Aorta (tissue), 5 donors: Measurements from ENCODE around the gene NLGN1. TPM values are rescaled to one million over a fixed set of nuclear protein-coding genes. Genes with fewer than 3 reads are reported as not detected.

Experiments
- ATAC-seq: fragments of 200-7000 bp; cut with Tn5 transposase; one replicate; pipeline ENCODE4 v1.9.1; 2022; ENCODE audit warnings: moderate library complexity; ENCODE audit not compliant: low FRiP score
- DNase-seq, 2 donors: peaks; one replicate each; pipeline ENCODE4 v3.0.0-alpha.2; 2020
- H3K27ac ChIP-seq, 2 donors: one replicate each; pipeline ENCODE4 v1.5.1; 2013; ENCODE audit warnings: low read length in 2 of 2, mild to moderate bottlenecking in 2 of 2, moderate library complexity in 2 of 2, control low read depth in 1 of 2, inconsistent platforms in 1 of 2, low read depth in 1 of 2
- H3K27me3 ChIP-seq, 2 donors: one replicate each; pipeline ENCODE4 v1.6.1; 2013; ENCODE audit warnings: control low read depth in 1 of 2, low read length in 1 of 2, mild to moderate bottlenecking in 1 of 2, moderate library complexity in 1 of 2; ENCODE audit not compliant: insufficient read depth in 2 of 2, control insufficient read depth in 1 of 2
- H3K36me3 ChIP-seq, 2 donors: one replicate each; pipeline ENCODE4 v1.6.1; 2013; ENCODE audit warnings: control low read depth in 1 of 2, low read length in 1 of 2, mild to moderate bottlenecking in 1 of 2; ENCODE audit not compliant: insufficient read depth in 2 of 2, control insufficient read depth in 1 of 2
- H3K4me1 ChIP-seq, 2 donors: one replicate each; pipeline ENCODE4 v1.6.1; 2013; ENCODE audit warnings: low read length in 2 of 2, control low read depth in 1 of 2, mild to moderate bottlenecking in 1 of 2, moderate library complexity in 1 of 2; ENCODE audit not compliant: insufficient read depth in 2 of 2, control insufficient read depth in 1 of 2
- H3K4me3 ChIP-seq, 2 donors: one replicate each; pipeline ENCODE4 v1.5.1; 2013; ENCODE audit warnings: low read length in 2 of 2, control low read depth in 1 of 2, mild to moderate bottlenecking in 1 of 2
- H3K9me3 ChIP-seq: one replicate; pipeline ENCODE4 v1.6.1; 2013; ENCODE audit warnings: mild to moderate bottlenecking, low read length; ENCODE audit not compliant: control insufficient read depth
- WGBS, 2 donors: extraction: QIAGEN DNeasy Blood & Tissue Kit; methylation state at CpG; one replicate each; pipeline ENCODE4 v1.1.7; 2013; 5-methylcytosine and 5-hydroxymethylcytosine counted together
- intact Hi-C, 2 donors: fragments of 100-400 bp; cut with DNase I; formaldehyde crosslinking; loops; one replicate each; pipeline versions ENCODE4 v1.14.2 to v1.15.0; 2022
- polyA plus RNA-seq, 2 donors: library from polyadenylated mRNA; stranded (reverse); fragments of 200-250 nt; gene quantifications; one replicate each; pipeline ENCODE4 v1.2.3, GENCODE V29; 2013
- total RNA-seq, 2 donors: library from RNA; stranded (reverse); fragmentation: NEBNext Ultra II Directional; extraction: Animal tissue kit (Norgen Biotek cat#: 25700); gene quantifications; one replicate each; pipeline ENCODE4 v1.2.1, GENCODE V29; 2021
- donor health status: healthy with polysubstance abuse.
- donor health status: Bipolar disorder and iron deficiency.
- donor health status: DM: no; HTN: no; CAD: no.
- donor health status: DM: no; HTN: no; CAD: no.
- donor health status: DM: yes; HTN: yes; CAD: no.

Gene NLGN1
- total and polyA plus RNA-seq, 4 donors: 0.50 to 20.0 (median 8.6) TPM

DNA sequence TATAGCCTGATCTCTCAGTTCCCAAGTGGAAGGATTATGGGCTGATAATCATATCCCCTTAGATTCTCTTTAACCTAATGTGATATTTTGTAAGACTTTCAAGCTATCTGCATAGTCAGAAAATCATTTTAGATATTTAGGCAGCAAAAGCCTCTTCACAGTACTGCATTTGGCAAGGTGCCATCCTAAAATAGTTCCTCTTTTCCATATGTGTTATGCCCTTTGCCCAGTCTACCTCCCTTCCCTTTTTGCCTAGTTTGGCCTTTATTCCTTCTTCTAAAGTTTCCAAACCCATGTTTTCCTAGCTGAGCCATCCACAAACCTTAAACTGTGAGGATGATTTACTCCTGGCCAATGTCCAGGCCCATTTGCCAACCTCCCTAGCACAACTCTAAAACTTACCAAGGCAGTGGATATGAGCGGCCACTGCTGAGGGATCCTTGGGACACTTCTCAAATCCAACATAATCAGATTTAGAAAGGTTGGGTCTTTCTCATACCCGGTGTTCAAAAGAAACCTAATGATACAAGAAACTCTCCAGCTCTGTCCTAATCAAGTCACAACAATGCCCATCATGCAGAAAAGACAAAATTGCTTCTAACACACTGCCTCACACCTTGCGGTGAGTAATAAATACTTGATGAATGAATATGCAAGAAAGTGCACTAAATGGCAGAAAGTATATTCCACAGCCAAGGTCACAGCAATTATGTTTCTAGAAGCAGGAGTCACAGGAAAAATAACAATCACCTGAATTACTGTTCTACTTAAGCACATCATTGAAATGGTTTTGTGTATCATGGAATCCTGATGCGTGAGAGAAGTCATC, 493.9 kb downstream of the NLGN1 start:
- Histone ChIP-seq H3K4me1 (no peaks in the 10 kb centered on the region), H3K27me3 (no peaks in the 10 kb centered on the region), H3K4me3 (no peak overlapping the region), H3K9me3 (no peaks in the 10 kb centered on the region), H3K27ac (no peak overlapping the region), H3K36me3 (no peaks in the 10 kb centered on the region)
- no peak for DNase-seq
- no peak for ATAC-seq
- intact Hi-C loops: no loop called here
- 95 to 97% methylated on average over 4 of the region's 4 CpGs for WGBS, 2 donors

DNA sequence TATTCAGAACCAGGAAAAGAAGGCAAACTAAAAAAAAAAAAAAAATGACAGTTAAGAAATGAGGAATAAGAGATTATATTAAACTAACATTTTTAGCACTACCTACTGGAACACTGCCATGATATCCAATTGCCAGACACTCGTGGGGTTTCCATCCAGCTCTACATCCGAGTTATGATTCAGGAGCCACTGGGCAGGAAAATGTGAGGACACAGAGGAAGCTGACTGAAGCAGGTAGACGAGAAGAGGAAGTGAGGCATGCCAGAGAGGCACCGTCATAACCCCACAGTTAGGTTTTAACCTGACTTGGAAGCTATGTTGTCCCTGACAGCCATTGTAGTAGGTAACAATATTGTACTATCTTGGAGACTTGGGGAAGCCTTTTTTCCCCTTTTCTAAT, 495.0 kb downstream of the NLGN1 start:
- H3K4me1 ChIP-seq: no peaks in the 10 kb centered on the region
- ATAC-seq: no peak
- H3K27ac ChIP-seq: no peak overlapping the region
- no peaks in the 10 kb centered on the region for H3K9me3 ChIP-seq
- no peak for DNase-seq
- WGBS, 2 donors: 61 to 67% methylated on average over 4 of the region's 4 CpGs
- H3K4me3 ChIP-seq: no peak overlapping the region
- intact Hi-C loops: no loop called here
- H3K36me3 ChIP-seq: no peaks in the 10 kb centered on the region
- no peaks in the 10 kb centered on the region for H3K27me3 ChIP-seq

DNA sequence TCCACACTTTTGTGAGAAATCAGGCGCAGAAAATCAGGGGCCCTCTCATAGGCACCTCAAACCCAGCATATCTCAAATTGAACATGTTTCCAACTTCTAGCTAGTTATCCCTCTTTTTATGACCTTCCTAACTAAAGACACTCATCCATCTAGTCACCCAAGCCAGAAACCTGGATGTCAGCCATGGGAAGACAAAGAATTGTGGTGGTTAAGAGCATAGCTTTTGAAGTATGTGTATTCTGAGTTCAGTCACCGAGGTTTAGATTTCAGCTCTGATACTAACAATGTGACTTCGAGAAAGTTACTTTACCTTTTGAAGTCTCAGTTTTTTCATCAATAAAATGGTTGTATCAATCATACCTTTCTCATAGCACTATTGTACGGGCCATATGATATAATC, 495.5 kb downstream of the NLGN1 start:
- no peaks in the 10 kb centered on the region for H3K4me1 ChIP-seq
- H3K9me3 ChIP-seq: no peaks in the 10 kb centered on the region
- H3K27ac ChIP-seq: no peak overlapping the region
- intact Hi-C loops: no loop called here
- no peak overlapping the region for H3K4me3 ChIP-seq
- WGBS, 2 donors: 93 to 95% methylated on average over 4 of the region's 4 CpGs
- ATAC-seq (no peak), DNase-seq (no peak)
- no peaks in the 10 kb centered on the region for H3K36me3 ChIP-seq
- no peaks in the 10 kb centered on the region for H3K27me3 ChIP-seq

DNA sequence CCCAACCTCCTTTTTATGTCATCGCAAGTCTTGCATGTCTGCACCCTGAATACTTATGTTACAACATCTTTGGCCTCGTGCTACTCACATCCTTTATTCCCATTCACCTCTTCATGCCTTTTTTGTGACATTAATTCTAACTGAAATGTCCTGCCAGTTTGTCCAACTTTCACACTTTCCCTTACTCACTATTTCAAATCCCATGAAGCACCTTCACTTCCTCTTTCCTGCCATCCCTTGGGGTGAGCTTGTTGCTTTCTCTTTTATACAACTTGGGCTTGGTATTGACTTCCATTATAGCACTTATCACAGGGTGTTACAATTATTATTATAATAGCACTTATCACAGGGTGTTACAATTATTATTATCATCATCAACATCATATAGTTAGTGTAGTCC, 496.3 kb downstream of the NLGN1 start:
- 99% methylated on average over 2 of the region's 2 CpGs for WGBS, 2 donors
- ATAC-seq (no peak), DNase-seq (no peak)

DNA sequence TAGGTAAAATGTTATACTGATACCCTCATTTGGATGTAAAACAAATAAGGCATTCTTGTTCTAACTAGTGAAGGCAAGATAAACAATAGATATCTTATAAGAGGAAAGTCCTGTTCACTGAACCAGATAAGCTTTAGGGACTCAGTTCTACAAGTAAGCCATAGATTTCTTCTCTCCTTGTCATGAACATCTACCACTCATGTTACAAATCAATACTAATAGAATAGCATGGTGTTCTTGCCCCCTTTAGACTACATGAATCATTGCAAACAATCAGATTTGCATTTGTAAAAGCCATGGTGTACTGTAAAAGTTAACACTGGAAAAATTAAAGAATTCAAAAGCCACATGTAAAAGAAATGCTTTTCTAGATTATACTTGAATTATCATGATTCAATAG, 500.1 kb downstream of the NLGN1 start:
- no peaks in the 10 kb centered on the region for H3K9me3 ChIP-seq
- DNase-seq: no peak
- ATAC-seq: no peak
- H3K4me1 ChIP-seq: no peaks in the 10 kb centered on the region
- H3K27me3 ChIP-seq: no peaks in the 10 kb centered on the region
- intact Hi-C loops: no loop called here
- no peak overlapping the region for H3K27ac ChIP-seq
- no peaks in the 10 kb centered on the region for H3K36me3 ChIP-seq
- H3K4me3 ChIP-seq: no peak overlapping the region

More for the DNA sequence above, 496.3 kb downstream of the NLGN1 start:
- H3K27me3 ChIP-seq: no peaks in the 10 kb centered on the region
- H3K36me3 ChIP-seq: no peaks in the 10 kb centered on the region
- H3K9me3 ChIP-seq: no peaks in the 10 kb centered on the region
- intact Hi-C loops: no loop called here
- no peak overlapping the region for H3K4me3 ChIP-seq
- no peak overlapping the region for H3K27ac ChIP-seq
- H3K4me1 ChIP-seq: no peaks in the 10 kb centered on the region

DNA sequence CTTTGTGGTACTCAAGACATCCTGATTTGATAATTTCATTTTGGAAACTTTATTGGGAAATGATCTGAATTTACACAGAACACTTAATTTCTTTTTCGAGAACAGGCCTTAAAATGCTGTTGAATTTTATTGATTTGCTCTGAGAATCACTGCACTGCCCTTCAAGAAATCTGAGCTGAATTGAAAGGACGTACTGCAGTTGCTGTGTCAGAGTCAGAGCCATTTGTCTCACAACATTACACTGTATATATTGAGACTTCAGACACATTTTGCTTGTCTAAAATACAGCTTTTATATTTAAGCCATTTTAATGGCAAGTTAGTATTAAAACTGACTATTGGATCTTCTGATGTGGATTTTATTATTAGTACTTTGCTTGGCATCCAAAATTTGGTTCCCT, 504.1 kb downstream of the NLGN1 start:
- Histone ChIP-seq H3K4me3 (no peak overlapping the region), H3K9me3 (no peaks in the 10 kb centered on the region), H3K27ac (no peak overlapping the region), H3K27me3 (no peaks in the 10 kb centered on the region), H3K4me1 (no peaks in the 10 kb centered on the region), H3K36me3 (no peaks in the 10 kb centered on the region)
- DNase-seq: no peak
- WGBS, 2 donors: 94 to 96% methylated on average over 2 of the region's 2 CpGs
- intact Hi-C loops: no loop called here
- ATAC-seq: no peak

DNA sequence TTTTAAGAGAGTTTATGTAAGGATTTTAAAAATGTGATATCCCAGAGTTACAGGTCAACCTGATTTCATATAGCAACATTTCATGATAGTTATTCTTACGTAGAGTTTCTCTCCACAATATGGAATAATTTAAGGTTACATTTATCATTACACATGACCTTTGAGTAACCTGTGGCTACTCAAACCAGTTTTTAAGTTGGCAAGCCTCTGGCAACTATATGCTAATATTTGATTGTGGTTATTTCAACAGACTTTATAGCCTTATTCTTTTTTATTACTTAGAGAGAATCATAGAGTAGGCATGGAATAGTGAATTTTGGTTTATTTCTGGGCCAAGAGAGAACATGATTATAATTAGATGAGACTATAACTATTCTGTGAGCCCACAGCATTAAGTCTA, 504.9 kb downstream of the NLGN1 start:
- Histone ChIP-seq H3K27ac (no peak overlapping the region), H3K9me3 (no peaks in the 10 kb centered on the region), H3K27me3 (no peaks in the 10 kb centered on the region), H3K36me3 (no peaks in the 10 kb centered on the region), H3K4me1 (no peaks in the 10 kb centered on the region), H3K4me3 (no peak overlapping the region)
- DNase-seq: no peak
- 96 to 100% methylated on average over 1 of the region's 1 CpG for WGBS, 2 donors
- no peak for ATAC-seq
- intact Hi-C loops: no loop called here

DNA sequence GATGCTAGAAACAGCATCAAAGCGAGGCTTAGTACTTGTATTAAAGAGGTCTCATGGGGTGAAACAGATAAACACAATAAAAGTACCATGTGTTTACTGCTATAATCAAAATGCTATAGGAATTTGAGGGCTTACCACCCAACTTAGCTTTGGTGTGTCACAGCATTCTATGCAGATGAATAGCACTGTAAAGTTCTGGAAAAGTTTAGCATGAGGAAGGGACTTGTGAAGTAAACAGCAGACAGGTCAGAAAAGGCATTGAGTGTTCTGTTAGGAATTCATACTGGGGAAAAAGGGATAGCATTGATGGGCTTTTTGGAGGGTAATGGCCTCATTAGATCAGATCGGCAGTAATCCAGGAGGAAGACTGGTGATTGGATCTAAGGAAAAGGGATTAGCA, 505.3 kb downstream of the NLGN1 start:
- Histone ChIP-seq H3K36me3 (no peaks in the 10 kb centered on the region), H3K27me3 (no peaks in the 10 kb centered on the region), H3K4me3 (no peak overlapping the region), H3K9me3 (no peaks in the 10 kb centered on the region), H3K4me1 (no peaks in the 10 kb centered on the region), H3K27ac (no peak overlapping the region)
- no peak for DNase-seq
- intact Hi-C loops: no loop called here
- WGBS, 2 donors: 98 to 100% methylated on average over 2 of the region's 2 CpGs
- ATAC-seq: no peak

DNA sequence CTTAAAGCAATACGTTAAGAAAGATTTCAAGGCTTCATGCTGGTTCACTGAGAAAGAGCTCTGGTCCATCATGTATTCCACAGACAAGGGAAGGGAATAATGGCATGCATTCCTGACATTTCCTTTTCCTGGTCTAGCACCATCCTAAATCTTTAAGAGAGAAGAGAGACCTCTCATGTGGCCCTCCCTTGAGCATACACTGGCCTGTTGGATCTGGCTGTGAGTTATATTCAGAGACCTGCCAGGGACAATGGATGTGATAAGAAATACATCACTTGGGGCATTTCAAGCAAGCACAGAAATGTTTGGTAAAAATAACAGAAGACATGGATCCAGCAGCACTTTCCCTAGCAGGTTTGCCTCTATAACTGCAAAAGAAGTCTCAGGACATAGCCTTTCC, 507.8 kb downstream of the NLGN1 start:
- ATAC-seq (no peak), DNase-seq (no peak)
- H3K27ac ChIP-seq: no peak overlapping the region
- no peaks in the 10 kb centered on the region for H3K4me1 ChIP-seq
- no peaks in the 10 kb centered on the region for H3K9me3 ChIP-seq
- WGBS, 2 donors: 93 to 94% methylated on average over 1 of the region's 1 CpG
- no peak overlapping the region for H3K4me3 ChIP-seq
- intact Hi-C loops: no loop called here
- H3K36me3 ChIP-seq: no peaks in the 10 kb centered on the region
- no peaks in the 10 kb centered on the region for H3K27me3 ChIP-seq
